ENCODE results near the gene CRIM1.
A peak's percentile ranks its signal among the peaks of the same experiment; 100 is the strongest.

The CRIM1 gene

DNA sequence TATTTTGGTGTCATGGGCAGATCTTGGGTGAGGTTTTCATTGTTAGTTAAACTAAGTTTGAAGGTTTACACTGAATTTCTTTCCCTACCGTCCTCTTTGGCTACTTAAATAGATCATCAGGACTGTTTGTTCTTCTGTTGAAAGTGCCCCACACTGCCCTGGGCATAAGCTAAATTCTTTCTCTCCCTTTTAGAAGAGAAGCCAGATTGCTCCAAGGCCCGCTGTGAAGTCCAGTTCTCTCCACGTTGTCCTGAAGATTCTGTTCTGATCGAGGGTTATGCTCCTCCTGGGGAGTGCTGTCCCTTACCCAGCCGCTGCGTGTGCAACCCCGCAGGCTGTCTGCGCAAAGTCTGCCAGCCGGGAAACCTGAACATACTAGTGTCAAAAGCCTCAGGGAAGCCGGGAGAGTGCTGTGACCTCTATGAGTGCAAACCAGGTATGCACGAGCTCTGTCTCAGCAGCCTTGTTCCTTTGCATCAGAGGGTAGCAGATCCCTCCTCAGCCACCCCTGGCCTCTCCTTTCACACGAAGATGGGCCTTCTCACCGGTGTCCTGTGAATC is 85.6 kb downstream of the CRIM1 start:
- Histone ChIP-seq H3K27ac (peak overlapping the region; percentile 73 to 88), H3K4me3 (peak overlapping the region; percentile 7)
- no peak for DNase-seq (ENCODE audit: low spot score)
- TF ChIP-seq, protein P1, sequence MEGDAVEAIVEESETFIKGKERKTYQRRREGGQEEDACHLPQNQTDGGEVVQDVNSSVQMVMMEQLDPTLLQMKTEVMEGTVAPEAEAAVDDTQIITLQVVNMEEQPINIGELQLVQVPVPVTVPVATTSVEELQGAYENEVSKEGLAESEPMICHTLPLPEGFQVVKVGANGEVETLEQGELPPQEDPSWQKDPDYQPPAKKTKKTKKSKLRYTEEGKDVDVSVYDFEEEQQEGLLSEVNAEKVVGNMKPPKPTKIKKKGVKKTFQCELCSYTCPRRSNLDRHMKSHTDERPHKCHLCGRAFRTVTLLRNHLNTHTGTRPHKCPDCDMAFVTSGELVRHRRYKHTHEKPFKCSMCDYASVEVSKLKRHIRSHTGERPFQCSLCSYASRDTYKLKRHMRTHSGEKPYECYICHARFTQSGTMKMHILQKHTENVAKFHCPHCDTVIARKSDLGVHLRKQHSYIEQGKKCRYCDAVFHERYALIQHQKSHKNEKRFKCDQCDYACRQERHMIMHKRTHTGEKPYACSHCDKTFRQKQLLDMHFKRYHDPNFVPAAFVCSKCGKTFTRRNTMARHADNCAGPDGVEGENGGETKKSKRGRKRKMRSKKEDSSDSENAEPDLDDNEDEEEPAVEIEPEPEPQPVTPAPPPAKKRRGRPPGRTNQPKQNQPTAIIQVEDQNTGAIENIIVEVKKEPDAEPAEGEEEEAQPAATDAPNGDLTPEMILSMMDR (IDR thresholded peaks at IDR 0.05): no peak

DNA sequence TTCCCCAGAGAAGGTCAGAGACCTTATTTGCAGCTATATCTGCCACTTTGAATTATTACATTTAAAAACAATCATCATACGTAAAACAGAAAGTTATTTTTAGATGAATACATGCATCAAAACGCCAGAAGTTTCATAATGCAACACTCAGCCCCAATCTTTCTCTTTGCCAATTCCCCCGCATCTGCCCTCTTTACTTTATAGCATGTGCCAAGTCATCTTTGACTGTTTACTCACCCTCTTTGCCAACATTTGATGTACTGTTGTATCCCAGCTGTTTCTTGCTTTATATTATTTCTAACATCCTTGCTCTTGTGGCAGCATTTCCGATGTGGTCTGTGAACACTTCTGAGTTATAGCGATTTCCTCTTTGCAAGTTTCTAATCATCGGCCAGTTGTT is 86.2 kb downstream of the CRIM1 start:
- no peak for DNase-seq (ENCODE audit: low spot score)
- H3K27ac ChIP-seq: peak overlapping the region; percentile 73 to 88

GRCh38 chr2:36444216-36444936 is 88.8 kb downstream of the CRIM1 start:
- Histone ChIP-seq H3K27ac (peak overlapping the region; percentile 73 to 88), H3K4me3 (no peak overlapping the region)
- TF ChIP-seq, protein P1 (IDR thresholded peaks at IDR 0.05): no peak
- no peak for DNase-seq (ENCODE audit: low spot score)

More for the DNA sequence above, 86.2 kb downstream of the CRIM1 start:
- peak overlapping the region; percentile 7 for H3K4me3 ChIP-seq
- TF ChIP-seq, protein P1 (IDR thresholded peaks at IDR 0.05): no peak

- DNase-seq (ENCODE audit: low spot score): no peak
- peak overlapping the region; percentile 79 to 88 for H3K27ac ChIP-seq
- TF ChIP-seq, protein P1 (IDR thresholded peaks at IDR 0.05): no peak
- no peak overlapping the region for H3K4me3 ChIP-seq
Measured at GRCh38 chr2:36445185-36445866, 89.7 kb downstream of the CRIM1 start.

DNA sequence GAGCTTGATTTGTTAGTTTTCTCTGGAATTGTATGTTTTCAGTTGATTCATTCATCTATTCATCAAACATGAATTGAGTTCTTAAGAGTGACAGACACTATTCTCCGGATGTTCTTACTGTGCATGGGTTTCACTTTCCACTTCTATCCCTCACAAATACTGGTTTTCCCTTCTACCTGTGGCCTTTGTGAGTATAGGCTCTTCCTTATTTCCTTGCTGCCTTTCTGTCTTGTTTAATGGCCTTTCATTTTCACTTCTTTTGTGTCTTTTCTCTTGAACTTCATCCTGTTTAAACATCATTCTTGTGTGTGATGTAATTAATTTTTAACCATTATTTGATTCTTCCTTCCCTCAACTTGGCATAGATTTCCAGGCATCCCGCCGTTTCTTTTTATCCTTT is 90.7 kb downstream of the CRIM1 start:
- TF ChIP-seq, protein P1 (IDR thresholded peaks at IDR 0.05): no peak
- peak overlapping the region; percentile 65 to 79 for H3K27ac ChIP-seq
- no peak overlapping the region for H3K4me3 ChIP-seq
- DNase-seq (ENCODE audit: low spot score): no peak

- no peak overlapping the region for H3K4me3 ChIP-seq
- peak overlapping the region; percentile 79 to 91 for H3K27ac ChIP-seq
- TF ChIP-seq, protein P1 (IDR thresholded peaks at IDR 0.05): no peak
- no peak for DNase-seq (ENCODE audit: low spot score)
Measured at GRCh38 chr2:36449213-36449612, 93.6 kb downstream of the CRIM1 start.

Data from coronary artery (tissue), 2 donors.